PC-9 (cell line): ENCODE results near the gene TRMT2B. TPM values are rescaled to one million over a fixed set of nuclear protein-coding genes. Genes with fewer than 3 reads are reported as not detected.

Source experiments
- BruUV-seq: library from RNA; stranded (reverse); fragments of 400-500 nt; replicated peaks from 2 replicates; lab custom pipeline; 2021; lab: Mats Ljungman, UMichigan
- CTCF ChIA-PET: fragments of 300-600 bp; sonication (Branson Sonifier 250); formaldehyde crosslinking; loops from one replicate; lab custom pipeline; 2022; ENCODE audit warnings: antibody characterized with exemption; lab: Charles Lee
- POLR2A ChIA-PET: fragments of 300-600 bp; sonication (Branson Sonifier 250); formaldehyde crosslinking; loops from one replicate; lab custom pipeline; 2022; ENCODE audit warnings: antibody characterized with exemption; ENCODE audit not compliant: unreplicated experiment; lab: Charles Lee
- DNase-seq, 2 experiments: peaks; one replicate each; pipeline versions ENCODE4 v3.0.0 to v3.0.0-alpha.2; 2015 to 2022; ENCODE audit warnings: mixed read lengths in 1 of 2
- H2AFZ ChIP-seq: fragments of 200-600 bp; sonication (generic); 2 replicates; pipeline ENCODE4 v1.8.1; 2017; ENCODE audit warnings: antibody characterized with exemption
- H3F3A ChIP-seq: fragments of 200-600 bp; sonication (generic); 2 replicates; pipeline ENCODE4 v1.8.1; 2017; ENCODE audit warnings: antibody characterized with exemption, mild to moderate bottlenecking, low read depth; ENCODE audit not compliant: insufficient read depth
- H3K27ac ChIP-seq: fragments of 200-600 bp; sonication (generic); 2 replicates; pipeline ENCODE4 v1.6.1; 2016; ENCODE audit warnings: mixed run types
- H3K27me3 ChIP-seq: fragments of 200-600 bp; sonication (generic); 2 replicates; pipeline ENCODE4 v1.6.1; 2016; ENCODE audit warnings: low read depth, mixed run types; ENCODE audit not compliant: insufficient read depth
- H3K36me3 ChIP-seq: fragments of 200-600 bp; sonication (generic); 2 replicates; pipeline ENCODE4 v1.6.1; 2016; ENCODE audit warnings: low read depth, mixed run types
- H3K4me1 ChIP-seq: fragments of 200-600 bp; sonication (generic); replicated peaks from 2 replicates; pipeline ENCODE4 v1.6.1; 2016; ENCODE audit warnings: mixed run types; ENCODE audit not compliant: insufficient read depth
- H3K4me2 ChIP-seq: fragments of 200-600 bp; sonication (generic); 2 replicates; pipeline ENCODE4 v1.6.1; 2017; ENCODE audit warnings: mixed run types
- H3K4me3 ChIP-seq: fragments of 200-600 bp; sonication (generic); 2 replicates; pipeline ENCODE4 v1.6.1; 2016; ENCODE audit warnings: mixed run types
- H3K79me2 ChIP-seq: fragments of 200-600 bp; sonication (generic); 2 replicates; pipeline ENCODE4 v1.6.1; 2017; ENCODE audit warnings: low read depth, mixed run types
- H3K9me2 ChIP-seq: fragments of 200-600 bp; sonication (generic); 2 replicates; pipeline ENCODE4 v1.8.1; 2017; ENCODE audit warnings: mild to moderate bottlenecking; ENCODE audit not compliant: insufficient read depth
- H3K9me3 ChIP-seq: fragments of 200-600 bp; sonication (generic); 2 replicates; pipeline ENCODE4 v1.8.1; 2016; ENCODE audit warnings: low read depth; ENCODE audit not compliant: insufficient read depth
- H4K20me1 ChIP-seq: fragments of 200-600 bp; sonication (generic); 2 replicates; pipeline ENCODE4 v1.8.1; 2017; ENCODE audit not compliant: insufficient read depth
- EZH2 ChIP-seq: fragments of 200-600 bp; sonication (generic); IDR thresholded peaks from 2 replicates; pipeline ENCODE4 v1.8.0; 2017; ENCODE audit warnings: antibody characterized with exemption, low read depth
- intact Hi-C: fragments of 100-400 bp; cut with micrococcal nuclease; formaldehyde crosslinking; loops from one replicate; pipeline ENCODE4 v1.10.0; 2022; ENCODE audit not compliant: unreplicated experiment
- total RNA-seq: library from RNA; stranded (reverse); gene quantifications from 2 replicates; pipeline ENCODE4 v1.2.3, GENCODE V29; 2021
- TF ChIP-seq, protein P1 (sequence below): fragments of 200-600 bp; sonication (generic); conservative IDR thresholded peaks from 2 replicates; pipeline ENCODE4 v1.6.1; 2017; ENCODE audit warnings: mixed run types, antibody characterized with exemption, mild to moderate bottlenecking, moderate library complexity

TRMT2B gene
- total RNA-seq, 1 experiment from 2014 or later = 31.6 TPM

GRCh38 chrX:101051153-101051548 lies 760 bp downstream of the TRMT2B start:
- H2AFZ ChIP-seq = peak overlapping the region; percentile 88
- peak overlapping the region; percentile 88 for H3K4me2 ChIP-seq
- intact Hi-C loops = loop anchor here (2.0 kb wide), 1 partner anchor 48 kb away; the partner anchor contains the start of gene CENPI
- H3K9me3 ChIP-seq = no peaks in the 10 kb centered on the region
- TSS peak; percentile 63 for BruUV-seq
- CTCF ChIA-PET = no interaction called here
- H3K4me1 ChIP-seq = 0 out of 2 replicates have a peak, but pooled peaks cover 5% of the 10 kb centered on the region
- H4K20me1 ChIP-seq = no peaks in the 10 kb centered on the region
- TF ChIP-seq EZH2 = no peak
- TF ChIP-seq, protein P1, sequence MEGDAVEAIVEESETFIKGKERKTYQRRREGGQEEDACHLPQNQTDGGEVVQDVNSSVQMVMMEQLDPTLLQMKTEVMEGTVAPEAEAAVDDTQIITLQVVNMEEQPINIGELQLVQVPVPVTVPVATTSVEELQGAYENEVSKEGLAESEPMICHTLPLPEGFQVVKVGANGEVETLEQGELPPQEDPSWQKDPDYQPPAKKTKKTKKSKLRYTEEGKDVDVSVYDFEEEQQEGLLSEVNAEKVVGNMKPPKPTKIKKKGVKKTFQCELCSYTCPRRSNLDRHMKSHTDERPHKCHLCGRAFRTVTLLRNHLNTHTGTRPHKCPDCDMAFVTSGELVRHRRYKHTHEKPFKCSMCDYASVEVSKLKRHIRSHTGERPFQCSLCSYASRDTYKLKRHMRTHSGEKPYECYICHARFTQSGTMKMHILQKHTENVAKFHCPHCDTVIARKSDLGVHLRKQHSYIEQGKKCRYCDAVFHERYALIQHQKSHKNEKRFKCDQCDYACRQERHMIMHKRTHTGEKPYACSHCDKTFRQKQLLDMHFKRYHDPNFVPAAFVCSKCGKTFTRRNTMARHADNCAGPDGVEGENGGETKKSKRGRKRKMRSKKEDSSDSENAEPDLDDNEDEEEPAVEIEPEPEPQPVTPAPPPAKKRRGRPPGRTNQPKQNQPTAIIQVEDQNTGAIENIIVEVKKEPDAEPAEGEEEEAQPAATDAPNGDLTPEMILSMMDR = no peak
- H3K27me3 ChIP-seq = no peaks in the 10 kb centered on the region
- DNase-seq = no peak
- peak overlapping the region; percentile 77 for H3K4me3 ChIP-seq
- no peaks in the 10 kb centered on the region for H3K36me3 ChIP-seq
- POLR2A ChIA-PET = no interaction called here
- H3K27ac ChIP-seq = peak overlapping the region; percentile 50
- H3F3A ChIP-seq = peaks cover 5% of the 10 kb centered on the region; the same call in 1 of the 2 replicates
- peaks cover 17% of the 10 kb centered on the region for H3K79me2 ChIP-seq
- no peaks in the 10 kb centered on the region for H3K9me2 ChIP-seq

DNA sequence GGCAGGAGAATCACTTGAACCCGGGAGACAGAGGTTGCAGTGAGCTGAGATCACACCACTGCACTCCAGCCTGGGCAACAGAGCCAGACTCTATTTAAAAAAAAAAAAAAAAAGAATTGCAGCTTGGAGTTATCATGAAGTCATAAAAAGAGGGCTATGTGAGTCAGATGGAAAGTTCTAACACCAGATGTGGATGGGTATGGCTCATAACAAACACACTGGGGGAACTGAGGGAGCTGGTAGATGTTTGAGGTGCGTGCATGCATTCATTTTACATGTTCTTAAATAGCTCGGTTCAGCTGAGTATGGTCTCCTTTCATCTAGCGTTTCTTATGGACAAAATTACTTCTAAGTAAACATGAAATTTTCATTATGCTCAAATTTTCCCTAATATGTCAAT lies 11.7 kb downstream of the TRMT2B start:
- no peaks in the 10 kb centered on the region for H3K79me2 ChIP-seq
- no peaks in the 10 kb centered on the region for H3K9me2 ChIP-seq
- no peaks in the 10 kb centered on the region for H3F3A ChIP-seq
- no peak overlapping the region for H3K4me3 ChIP-seq
- POLR2A ChIA-PET = no interaction called here
- BruUV-seq = no TSS peak
- H3K4me1 ChIP-seq = no peaks in the 10 kb centered on the region
- TF ChIP-seq, protein P1 = no peak
- no peak for TF ChIP-seq EZH2
- H3K36me3 ChIP-seq = no peaks in the 10 kb centered on the region
- no peaks in the 10 kb centered on the region for H4K20me1 ChIP-seq
- DNase-seq = no peak
- intact Hi-C loops = no loop called here
- no peak overlapping the region for H2AFZ ChIP-seq
- CTCF ChIA-PET = no interaction called here
- H3K27me3 ChIP-seq = no peaks in the 10 kb centered on the region
- no peaks in the 10 kb centered on the region for H3K9me3 ChIP-seq
- H3K4me2 ChIP-seq = no peak overlapping the region
- no peak overlapping the region for H3K27ac ChIP-seq

DNA sequence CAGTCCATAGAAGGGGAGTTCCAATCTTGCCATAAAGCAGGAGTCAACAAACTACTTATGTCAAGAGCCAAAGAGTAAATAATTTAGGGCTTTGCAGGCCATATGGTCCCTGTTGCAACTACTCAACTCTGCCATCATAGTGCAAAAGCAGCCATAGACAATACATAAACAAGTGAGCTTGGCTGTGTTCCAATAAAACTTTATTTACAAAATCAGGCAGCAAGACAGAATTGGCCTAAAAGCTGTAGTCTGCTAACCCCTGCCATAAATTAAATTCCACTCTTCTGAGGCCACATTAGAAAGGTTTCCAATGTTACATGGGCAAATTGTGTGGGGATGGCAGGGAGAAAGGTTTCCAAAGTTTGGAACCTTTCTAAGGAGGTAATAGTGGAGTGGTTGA lies 14.7 kb downstream of the TRMT2B start:
- no TSS peak for BruUV-seq
- H4K20me1 ChIP-seq = no peaks in the 10 kb centered on the region
- CTCF ChIA-PET = no interaction called here
- no peaks in the 10 kb centered on the region for H3K9me2 ChIP-seq
- no peaks in the 10 kb centered on the region for H3K36me3 ChIP-seq
- H3K4me1 ChIP-seq = no peaks in the 10 kb centered on the region
- POLR2A ChIA-PET = no interaction called here
- no peaks in the 10 kb centered on the region for H3F3A ChIP-seq
- no peaks in the 10 kb centered on the region for H3K79me2 ChIP-seq
- no peaks in the 10 kb centered on the region for H3K9me3 ChIP-seq
- intact Hi-C loops = no loop called here
- TF ChIP-seq EZH2 = no peak
- TF ChIP-seq, protein P1 = no peak
- H3K27me3 ChIP-seq = no peaks in the 10 kb centered on the region
- H2AFZ ChIP-seq = no peak overlapping the region
- no peak for DNase-seq
- no peak overlapping the region for H3K4me3 ChIP-seq
- no peak overlapping the region for H3K4me2 ChIP-seq
- H3K27ac ChIP-seq = no peak overlapping the region
